ENCODE results near the gene LRG1. TPM values are rescaled to one million over a fixed set of nuclear protein-coding genes. Genes with fewer than 3 reads are reported as not detected.

The LRG1 gene
- total and polyA plus RNA-seq, 9 of the 15 experiments (the other 6 are each of a cell fraction or from before 2014, with no cell fraction given): 1.5 to 11.9 (median 8.7) TPM

DNA sequence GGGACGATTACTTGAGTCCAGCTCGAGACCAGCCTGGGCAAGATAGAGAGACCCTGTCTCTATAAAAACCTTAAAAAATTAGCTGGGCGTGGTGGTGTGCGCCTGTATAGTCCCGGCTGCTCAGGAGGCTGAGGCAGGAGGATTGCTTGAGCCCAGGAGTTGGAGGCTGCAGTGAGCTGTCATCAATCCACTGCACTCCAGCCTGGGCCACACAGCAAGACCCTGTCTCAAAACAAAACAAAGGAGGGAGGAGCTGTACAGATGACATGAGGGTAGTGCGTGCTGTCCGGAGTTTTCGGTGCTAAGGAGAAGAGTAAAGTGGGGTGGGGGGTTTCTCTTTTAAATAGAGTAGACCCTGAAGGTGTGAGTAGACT lies 45.2 kb downstream of the LRG1 start:
- FAIRE-seq (no peak), ATAC-seq (no peak), DNase-seq (ENCODE audit: extremely low read depth in 1 of 4, low spot score in 3 of 4) (no peak)
- Histone ChIP-seq H4K20me1 (replicated peaks; ENCODE audit: control insufficient read depth, insufficient read depth, low read length) (no peaks in the 10 kb centered on the region), H3K9me3 (replicated peaks; ENCODE audit: control insufficient read depth, insufficient read depth, low read depth, low read length) (peaks cover 3% of the 10 kb centered on the region; the same call in 1 of the 2 replicates), H2AFZ (ENCODE audit: low read depth, low read length) (no peak overlapping the region), H3K4me2 (ENCODE audit: insufficient read depth, low read length) (no peak overlapping the region), H3K36me3 (ENCODE audit: control insufficient read depth, insufficient read depth, low read length) (peaks cover 70% of the 10 kb centered on the region), H3K27ac (ENCODE audit: extremely low read depth, low read depth, low read length) (no peak overlapping the region), H3K9me1 (ENCODE audit: control insufficient read depth, insufficient read depth, low read length) (no peaks in the 10 kb centered on the region), H3K4me1 (replicated peaks in 1 of 2; ENCODE audit: control insufficient read depth in 2 of 2, insufficient read depth in 2 of 2, low read length in 2 of 2) (peaks cover 0 to 9% of the 10 kb centered on the region in 2 experiments; a peak in 1 of 5 replicates), H3K4me3 (no peak overlapping the region), H3K9ac (ENCODE audit: insufficient read depth in 1 of 2, low read depth in 2 of 2, low read length in 2 of 2) (no peak overlapping the region), H3K79me2 (ENCODE audit: control insufficient read depth, insufficient read depth, low read length) (no peaks in the 10 kb centered on the region), H3K27me3 (ENCODE audit: control insufficient read depth in 2 of 2, insufficient read depth in 2 of 2, low read length in 2 of 2) (no peaks in the 10 kb centered on the region)
- POLR2A ChIA-PET: interaction anchor here (0.6 kb wide), 1 partner anchor 14 kb away, joined by 4 read pairs; no protein-coding TSS in a partner anchor
- intact Hi-C loops (cut with micrococcal nuclease) (no loop called here), in situ Hi-C loops (cut with MboI) (no loop called here)
- WGBS (ENCODE audit: insufficient coverage, low coverage, missing lambda C conversion rate): 98% methylated on average over 8 of the region's 8 CpGs
- TF ChIP-seq ZNF121 (CRISPR knock-in tag; conservative IDR thresholded peaks at IDR 0.05) (peak; percentile 62), ZNF644 (tag; IDR thresholded peaks at IDR 0.05; ENCODE audit: low read depth) (no peak)
- CTCF ChIA-PET (ENCODE audit: low intra/inter-chr PET ratio): no interaction called here
- BruUV-seq (replicated peaks): no TSS peak

DNA sequence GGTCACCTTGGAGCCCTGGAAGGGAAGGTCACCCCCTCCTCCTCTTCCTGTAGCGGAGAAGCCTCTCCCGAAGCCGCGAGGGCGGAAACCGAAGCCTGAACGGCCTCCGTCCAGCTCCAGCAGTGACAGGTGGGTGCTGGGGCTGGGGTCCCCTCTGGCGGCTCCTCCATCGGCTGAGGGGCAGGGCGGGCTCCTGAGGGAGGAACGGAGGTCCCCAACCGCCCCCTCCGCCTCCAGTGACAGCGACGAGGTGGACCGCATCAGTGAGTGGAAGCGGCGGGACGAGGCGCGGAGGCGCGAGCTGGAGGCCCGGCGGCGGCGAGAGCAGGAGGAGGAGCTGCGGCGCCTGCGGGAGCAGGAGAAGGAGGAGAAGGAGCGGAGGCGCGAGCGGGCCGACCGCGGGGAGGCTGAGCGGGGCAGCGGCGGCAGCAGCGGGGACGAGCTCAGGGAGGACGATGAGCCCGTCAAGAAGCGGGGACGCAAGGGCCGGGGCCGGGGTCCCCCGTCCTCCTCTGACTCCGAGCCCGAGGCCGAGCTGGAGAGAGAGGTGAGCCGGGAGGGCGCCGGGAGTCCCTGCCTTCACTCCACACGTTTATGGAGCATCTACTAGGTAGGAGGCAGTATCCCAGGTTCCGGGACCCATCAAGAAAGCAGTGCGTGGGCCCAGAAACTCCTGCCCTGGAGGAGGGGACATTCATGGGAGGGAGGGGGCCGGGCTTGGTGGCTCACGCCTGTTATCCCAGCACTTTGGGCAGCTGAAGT lies 45.7 kb downstream of the LRG1 start:
- TSS peak; percentile 71 for BruUV-seq (replicated peaks)
- H4K20me1 ChIP-seq (replicated peaks; ENCODE audit: control insufficient read depth, insufficient read depth, low read length): no peaks in the 10 kb centered on the region
- peaks cover 0 to 9% of the 10 kb centered on the region in 2 experiments; a peak in 1 of 5 replicates for H3K4me1 ChIP-seq (replicated peaks in 1 of 2; ENCODE audit: control insufficient read depth in 2 of 2, insufficient read depth in 2 of 2, low read length in 2 of 2)
- TF ChIP-seq, protein P1, sequence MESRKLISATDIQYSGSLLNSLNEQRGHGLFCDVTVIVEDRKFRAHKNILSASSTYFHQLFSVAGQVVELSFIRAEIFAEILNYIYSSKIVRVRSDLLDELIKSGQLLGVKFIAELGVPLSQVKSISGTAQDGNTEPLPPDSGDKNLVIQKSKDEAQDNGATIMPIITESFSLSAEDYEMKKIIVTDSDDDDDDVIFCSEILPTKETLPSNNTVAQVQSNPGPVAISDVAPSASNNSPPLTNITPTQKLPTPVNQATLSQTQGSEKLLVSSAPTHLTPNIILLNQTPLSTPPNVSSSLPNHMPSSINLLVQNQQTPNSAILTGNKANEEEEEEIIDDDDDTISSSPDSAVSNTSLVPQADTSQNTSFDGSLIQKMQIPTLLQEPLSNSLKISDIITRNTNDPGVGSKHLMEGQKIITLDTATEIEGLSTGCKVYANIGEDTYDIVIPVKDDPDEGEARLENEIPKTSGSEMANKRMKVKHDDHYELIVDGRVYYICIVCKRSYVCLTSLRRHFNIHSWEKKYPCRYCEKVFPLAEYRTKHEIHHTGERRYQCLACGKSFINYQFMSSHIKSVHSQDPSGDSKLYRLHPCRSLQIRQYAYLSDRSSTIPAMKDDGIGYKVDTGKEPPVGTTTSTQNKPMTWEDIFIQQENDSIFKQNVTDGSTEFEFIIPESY (CRISPR knock-in tag; IDR thresholded peaks at IDR 0.05): peak; percentile 76
- TF ChIP-seq ARID2 (IDR thresholded peaks at IDR 0.05): no peak
- ATAC-seq (no peak), FAIRE-seq (no peak), DNase-seq (ENCODE audit: extremely low read depth in 1 of 4, low spot score in 3 of 4) (no peak)
- H3K9me3 ChIP-seq (replicated peaks; ENCODE audit: control insufficient read depth, insufficient read depth, low read depth, low read length): peaks cover 3% of the 10 kb centered on the region; the same call in 1 of the 2 replicates
- no peak overlapping the region for H3K4me3 ChIP-seq
- H3K9ac ChIP-seq (ENCODE audit: insufficient read depth in 1 of 2, low read depth in 2 of 2, low read length in 2 of 2): no peak overlapping the region
- H3K4me2 ChIP-seq (ENCODE audit: insufficient read depth, low read length): no peak overlapping the region
- WGBS (ENCODE audit: insufficient coverage, low coverage, missing lambda C conversion rate): 95% methylated on average over 42 of the region's 61 CpGs
- no peak overlapping the region for H2AFZ ChIP-seq (ENCODE audit: low read depth, low read length)
- intact Hi-C loops (cut with micrococcal nuclease): no loop called here
- peaks cover 71% of the 10 kb centered on the region for H3K36me3 ChIP-seq (ENCODE audit: control insufficient read depth, insufficient read depth, low read length)
- no peaks in the 10 kb centered on the region for H3K79me2 ChIP-seq (ENCODE audit: control insufficient read depth, insufficient read depth, low read length)
- no peaks in the 10 kb centered on the region for H3K27me3 ChIP-seq (ENCODE audit: control insufficient read depth in 2 of 2, insufficient read depth in 2 of 2, low read length in 2 of 2)
- H3K9me1 ChIP-seq (ENCODE audit: control insufficient read depth, insufficient read depth, low read length): no peaks in the 10 kb centered on the region
- POLR2A ChIA-PET: interaction anchor here (0.6 kb wide), 1 partner anchor 14 kb away, joined by 4 read pairs; no protein-coding TSS in a partner anchor
- no peak overlapping the region for H3K27ac ChIP-seq (ENCODE audit: extremely low read depth, low read depth, low read length)
- in situ Hi-C loops (cut with MboI): no loop called here
- CTCF ChIA-PET (ENCODE audit: low intra/inter-chr PET ratio): no interaction called here
